ENCODE data around the gene NRL.

GRCh38 chr14:24144451-24144850, 29.7 kb upstream of the NRL start:
- TF ChIP-seq CTCF (IDR thresholded peaks at IDR 0.05) = no peak
- TF ChIP-seq EP300 (IDR thresholded peaks at IDR 0.05) = no peak
